ENCODE measurements around the gene DBF4B. TPM values are rescaled to one million over a fixed set of nuclear protein-coding genes. Genes with fewer than 3 reads are reported as not detected.

The DBF4B gene
- total RNA-seq, 2 donors from 2014 or later = 31.1 to 44.9 TPM

GRCh38 chr17:44769647-44770084, 61.2 kb downstream of the DBF4B start:
- 60 to 90% methylated on average over 1 to 14 of the region's 15 CpGs for WGBS, 2 experiments (ENCODE audit: insufficient coverage in 1 of 2, insufficient read length in 1 of 2)
- H3K4me1 Mint-ChIP-seq = peaks cover 13% of the 10 kb centered on the region

GRCh38 chr17:44770166-44770925, 61.9 kb downstream of the DBF4B start:
- Histone ChIP-seq H3K27me3 (ENCODE audit: control insufficient read depth, insufficient read depth, low read length, poor library complexity, severe bottlenecking) (no peaks in the 10 kb centered on the region), H3K9ac (ENCODE audit: extremely low read depth, low read length, poor library complexity, severe bottlenecking) (no peak overlapping the region), H3K9me3 (ENCODE audit: control insufficient read depth, low read length) (no peaks in the 10 kb centered on the region), H3K4me3 (ENCODE audit: low read length) (no peak overlapping the region), H3K4me1 (ENCODE audit: control insufficient read depth, insufficient read depth, low read length) (peaks cover 18% of the 10 kb centered on the region), H3K27ac (ENCODE audit: low read depth, low read length) (no peak overlapping the region), H3K36me3 (ENCODE audit: control insufficient read depth, insufficient read depth, low read length) (no peaks in the 10 kb centered on the region)
- Mint-ChIP-seq H3K36me3 (ENCODE audit: low read depth) (no peaks in the 10 kb centered on the region), H3K27me3 (ENCODE audit: insufficient read depth) (peaks cover 17% of the 10 kb centered on the region), H3K4me1 (peaks cover 13% of the 10 kb centered on the region), H3K27ac (no peak overlapping the region), H3K4me3 (no peak overlapping the region), H3K9me3 (no peaks in the 10 kb centered on the region)
- TF ChIP-seq, protein P1, sequence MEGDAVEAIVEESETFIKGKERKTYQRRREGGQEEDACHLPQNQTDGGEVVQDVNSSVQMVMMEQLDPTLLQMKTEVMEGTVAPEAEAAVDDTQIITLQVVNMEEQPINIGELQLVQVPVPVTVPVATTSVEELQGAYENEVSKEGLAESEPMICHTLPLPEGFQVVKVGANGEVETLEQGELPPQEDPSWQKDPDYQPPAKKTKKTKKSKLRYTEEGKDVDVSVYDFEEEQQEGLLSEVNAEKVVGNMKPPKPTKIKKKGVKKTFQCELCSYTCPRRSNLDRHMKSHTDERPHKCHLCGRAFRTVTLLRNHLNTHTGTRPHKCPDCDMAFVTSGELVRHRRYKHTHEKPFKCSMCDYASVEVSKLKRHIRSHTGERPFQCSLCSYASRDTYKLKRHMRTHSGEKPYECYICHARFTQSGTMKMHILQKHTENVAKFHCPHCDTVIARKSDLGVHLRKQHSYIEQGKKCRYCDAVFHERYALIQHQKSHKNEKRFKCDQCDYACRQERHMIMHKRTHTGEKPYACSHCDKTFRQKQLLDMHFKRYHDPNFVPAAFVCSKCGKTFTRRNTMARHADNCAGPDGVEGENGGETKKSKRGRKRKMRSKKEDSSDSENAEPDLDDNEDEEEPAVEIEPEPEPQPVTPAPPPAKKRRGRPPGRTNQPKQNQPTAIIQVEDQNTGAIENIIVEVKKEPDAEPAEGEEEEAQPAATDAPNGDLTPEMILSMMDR (conservative IDR thresholded peaks at IDR 0.05) = no peak
- WGBS, 2 experiments (ENCODE audit: insufficient coverage in 1 of 2, insufficient read length in 1 of 2) = 90 to 93% methylated on average over 5 to 10 of the region's 11 CpGs
- no peak for DNase-seq

More at GRCh38 chr17:44769647-44770084, 61.2 kb downstream of the DBF4B start:
- no peaks in the 10 kb centered on the region for H3K36me3 Mint-ChIP-seq (ENCODE audit: low read depth)
- H3K4me3 ChIP-seq (ENCODE audit: low read length) = no peak overlapping the region
- no peak overlapping the region for H3K4me3 Mint-ChIP-seq
- TF ChIP-seq, protein P1 (conservative IDR thresholded peaks at IDR 0.05) = no peak
- peaks cover 19% of the 10 kb centered on the region for H3K27me3 Mint-ChIP-seq (ENCODE audit: insufficient read depth)
- no peaks in the 10 kb centered on the region for H3K9me3 Mint-ChIP-seq
- H3K36me3 ChIP-seq (ENCODE audit: control insufficient read depth, insufficient read depth, low read length) = no peaks in the 10 kb centered on the region
- H3K9me3 ChIP-seq (ENCODE audit: control insufficient read depth, low read length) = no peaks in the 10 kb centered on the region
- H3K4me1 ChIP-seq (ENCODE audit: control insufficient read depth, insufficient read depth, low read length) = peaks cover 18% of the 10 kb centered on the region
- H3K27ac ChIP-seq (ENCODE audit: low read depth, low read length) = no peak overlapping the region
- H3K27me3 ChIP-seq (ENCODE audit: control insufficient read depth, insufficient read depth, low read length, poor library complexity, severe bottlenecking) = no peaks in the 10 kb centered on the region
- DNase-seq = no peak
- no peak overlapping the region for H3K27ac Mint-ChIP-seq
- no peak overlapping the region for H3K9ac ChIP-seq (ENCODE audit: extremely low read depth, low read length, poor library complexity, severe bottlenecking)

DNA sequence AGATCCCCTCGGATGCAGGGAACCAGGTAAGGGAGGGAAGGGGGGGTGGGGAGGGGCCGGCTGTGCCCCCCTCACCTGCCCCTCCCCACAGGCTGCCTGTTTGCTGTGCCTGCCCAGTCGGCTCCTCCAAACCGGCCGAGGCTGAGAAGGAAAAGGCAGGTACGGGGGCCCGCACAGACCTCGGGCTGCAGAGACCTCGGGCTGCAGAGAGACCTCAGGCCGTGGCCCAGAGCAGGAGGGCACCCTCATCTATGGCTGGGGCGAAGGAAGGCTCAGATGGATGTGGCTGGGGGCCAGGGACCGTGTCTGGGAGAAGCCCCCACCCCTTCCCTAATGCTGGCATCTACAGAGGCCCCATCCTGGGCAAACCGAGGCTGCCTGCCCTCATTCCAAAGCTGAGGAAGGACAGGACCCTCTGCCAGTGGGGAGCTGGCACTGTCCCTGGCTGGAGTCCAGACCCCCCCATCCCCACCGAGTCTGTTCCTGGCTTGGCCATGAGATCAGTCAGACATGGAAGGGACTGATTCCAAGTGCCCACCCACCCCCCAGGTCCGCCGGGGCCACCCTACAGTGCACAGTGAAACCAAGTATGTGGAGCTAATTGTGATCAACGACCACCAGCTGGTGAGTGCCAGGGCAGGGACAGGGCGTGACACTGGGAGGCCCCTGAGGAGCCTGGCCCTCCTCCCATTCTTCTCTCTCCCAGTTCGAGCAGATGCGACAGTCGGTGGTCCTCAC, 64.0 kb downstream of the DBF4B start:
- Histone ChIP-seq H3K27ac (ENCODE audit: low read depth, low read length) (no peak overlapping the region), H3K27me3 (ENCODE audit: control insufficient read depth, insufficient read depth, low read length, poor library complexity, severe bottlenecking) (peaks cover 15% of the 10 kb centered on the region), H3K9me3 (ENCODE audit: control insufficient read depth, low read length) (no peaks in the 10 kb centered on the region), H3K9ac (ENCODE audit: extremely low read depth, low read length, poor library complexity, severe bottlenecking) (no peak overlapping the region), H3K4me3 (ENCODE audit: low read length) (no peak overlapping the region), H3K36me3 (ENCODE audit: control insufficient read depth, insufficient read depth, low read length) (no peaks in the 10 kb centered on the region), H3K4me1 (ENCODE audit: control insufficient read depth, insufficient read depth, low read length) (peaks cover 14% of the 10 kb centered on the region)
- H3K27me3 Mint-ChIP-seq (ENCODE audit: insufficient read depth) = peaks cover 35% of the 10 kb centered on the region
- TF ChIP-seq, protein P1 (conservative IDR thresholded peaks at IDR 0.05) = no peak
- H3K9me3 Mint-ChIP-seq = no peaks in the 10 kb centered on the region
- no peak overlapping the region for H3K27ac Mint-ChIP-seq
- peaks cover 10% of the 10 kb centered on the region for H3K4me1 Mint-ChIP-seq
- H3K36me3 Mint-ChIP-seq (ENCODE audit: low read depth) = no peaks in the 10 kb centered on the region
- DNase-seq = no peak
- H3K4me3 Mint-ChIP-seq = no peak overlapping the region
- WGBS, 2 experiments (ENCODE audit: insufficient coverage in 1 of 2, insufficient read length in 1 of 2) = 88% methylated on average over 20 of the region's 21 CpGs; no CpG with 5 or more reads in 1 of the 2 experiments

All from endodermal cell (in vitro differentiated cells).